Panc1 (cell line): Measurements from ENCODE around the gene ZNF474. TPM values are rescaled to one million over a fixed set of nuclear protein-coding genes. Genes with fewer than 3 reads are reported as not detected.

Source experiments
- ATAC-seq: fragments of 200-7000 bp; cut with Tn5 transposase; 2 replicates; pipeline ENCODE4 v1.9.1; 2020; ENCODE audit warnings: mild to moderate bottlenecking, moderate library complexity
- BruUV-seq: library from RNA; stranded (reverse); fragments of 400-500 nt; replicated peaks from 2 replicates; lab custom pipeline; 2021; lab: Mats Ljungman, UMichigan
- CTCF ChIA-PET: fragments of 300-600 bp; sonication (Branson Sonifier 250); formaldehyde crosslinking; loops from one replicate; lab custom pipeline; 2022; ENCODE audit warnings: antibody characterized with exemption; lab: Charles Lee
- POLR2A ChIA-PET: fragments of 300-600 bp; sonication (Branson Sonifier 250); formaldehyde crosslinking; loops from one replicate; lab custom pipeline; 2022; ENCODE audit warnings: antibody characterized with exemption; lab: Charles Lee
- DNase-seq: peaks from one replicate; pipeline ENCODE4 v3.0.0-alpha.2; 2010; ENCODE audit warnings: low read depth, low spot score
- H3K27ac ChIP-seq: 2 replicates; pipeline ENCODE4 v1.5.1; 2011; ENCODE audit warnings: mild to moderate bottlenecking, low read length, inconsistent platforms
- H3K27me3 ChIP-seq: fragments of 200-500 bp; sonication (Bioruptor generic); 2 replicates; pipeline ENCODE4 v1.6.0; 2014; ENCODE audit warnings: low read length, inconsistent platforms; ENCODE audit not compliant: control insufficient read depth, insufficient read depth
- H3K36me3 ChIP-seq: fragments of 200-500 bp; sonication (Bioruptor generic); 2 replicates; pipeline ENCODE4 v1.5.1; 2014; ENCODE audit warnings: inconsistent platforms, mild to moderate bottlenecking, low read length, moderate library complexity; ENCODE audit not compliant: control insufficient read depth, insufficient read depth
- H3K4me1 ChIP-seq: 2 replicates; pipeline ENCODE4 v1.5.1; 2011; ENCODE audit warnings: inconsistent platforms, mild to moderate bottlenecking, low read length, moderate library complexity; ENCODE audit not compliant: control insufficient read depth, insufficient read depth
- H3K4me3 ChIP-seq, 2 experiments: 2 replicates each; pipeline ENCODE4 v1.5.1; 2011 to 2012; ENCODE audit warnings: low read depth in 2 of 2, low read length in 2 of 2, mild to moderate bottlenecking in 2 of 2, inconsistent platforms in 1 of 2, moderate library complexity in 1 of 2
- H3K9me3 ChIP-seq: fragments of 200-500 bp; sonication (Bioruptor generic); 2 replicates; pipeline ENCODE4 v1.5.1; 2014; ENCODE audit warnings: low read depth, mild to moderate bottlenecking, inconsistent platforms, low read length, moderate library complexity; ENCODE audit not compliant: control insufficient read depth, insufficient read depth
- CTCF ChIP-seq: fragments of 450-650 bp; IDR thresholded peaks from 2 replicates; pipeline ENCODE4 v1.5.1; 2017; ENCODE audit warnings: mild to moderate bottlenecking
- POLR2AphosphoS5 ChIP-seq: IDR thresholded peaks from 2 replicates; pipeline ENCODE4 v1.6.1; 2012; ENCODE audit warnings: mild to moderate bottlenecking, low read depth, low read length, moderate library complexity
- REST ChIP-seq, 2 experiments: IDR thresholded peaks; 2 replicates each; pipeline ENCODE4 v1.6.1; 2011 to 2012; ENCODE audit warnings: low read depth in 2 of 2, control low read depth in 1 of 2, low read length in 1 of 2, mild to moderate bottlenecking in 1 of 2, moderate library complexity in 1 of 2; ENCODE audit not compliant: insufficient read depth in 1 of 2
- SIN3A ChIP-seq: IDR thresholded peaks from 2 replicates; pipeline ENCODE4 v1.6.1; 2012; ENCODE audit warnings: low read depth, mild to moderate bottlenecking, low read length, moderate library complexity, borderline replicate concordance; ENCODE audit not compliant: insufficient read depth
- TCF7L2 ChIP-seq: IDR thresholded peaks from 2 replicates; pipeline ENCODE4 v1.6.1; 2011; ENCODE audit warnings: mild to moderate bottlenecking, low read depth, low read length, inconsistent platforms
- in situ Hi-C: cut with HindIII; loops from 2 replicates; pipeline ENCODE4 v1.10.0; 2016; ENCODE audit warnings: low sequenced_read_pairs, low pct_unique_long_range_greater_than_20kb
- intact Hi-C: fragments of 100-400 bp; cut with micrococcal nuclease; formaldehyde crosslinking; loops from one replicate; pipeline ENCODE4 v1.10.0; 2022; ENCODE audit not compliant: unreplicated experiment
- total RNA-seq: library from RNA; stranded (reverse); gene quantifications from one replicate; pipeline ENCODE4 v1.2.1, GENCODE V29; 2021; ENCODE audit not compliant: unreplicated experiment

Gene ZNF474
- total RNA-seq, 1 experiment from 2014 or later = not detected

GRCh38 chr5:122183098-122183787 lies 53.9 kb downstream of the ZNF474 start:
- DNase-seq = no peak
- no peak for ATAC-seq
- intact Hi-C loops = no loop called here
- H3K27ac ChIP-seq = no peak overlapping the region
- H3K4me3 ChIP-seq = no peak overlapping the region
- H3K27me3 ChIP-seq = no peaks in the 10 kb centered on the region
- POLR2A ChIA-PET = no interaction called here
- no peaks in the 10 kb centered on the region for H3K4me1 ChIP-seq
- H3K9me3 ChIP-seq = no peaks in the 10 kb centered on the region
- CTCF ChIA-PET = no interaction called here
- TF ChIP-seq TCF7L2 (no peak), REST (IDR thresholded peaks at IDR 0.05; ENCODE audit: insufficient read depth in 1 of 2, low read depth in 2 of 2, low read length in 1 of 2) (no peak), CTCF (no peak)
- in situ Hi-C loops = no loop called here
- no TSS peak for BruUV-seq
- no peaks in the 10 kb centered on the region for H3K36me3 ChIP-seq

GRCh38 chr5:122183788-122184170 lies 54.4 kb downstream of the ZNF474 start:
- intact Hi-C loops = no loop called here
- Histone ChIP-seq H3K36me3 (no peaks in the 10 kb centered on the region), H3K4me3 (no peak overlapping the region), H3K27ac (no peak overlapping the region), H3K27me3 (no peaks in the 10 kb centered on the region), H3K4me1 (no peaks in the 10 kb centered on the region), H3K9me3 (no peaks in the 10 kb centered on the region)
- BruUV-seq = no TSS peak
- in situ Hi-C loops = no loop called here
- CTCF ChIA-PET = no interaction called here
- POLR2A ChIA-PET = no interaction called here
- no peak for TF ChIP-seq POLR2AphosphoS5
- no peak for TF ChIP-seq REST (IDR thresholded peaks at IDR 0.05; ENCODE audit: insufficient read depth in 1 of 2, low read depth in 2 of 2, low read length in 1 of 2)
- TF ChIP-seq SIN3A = no peak
- TF ChIP-seq CTCF = no peak
- TF ChIP-seq TCF7L2 = no peak
- ATAC-seq (no peak), DNase-seq (no peak)
